ENCODE results near the gene DBP. TPM values are rescaled to one million over a fixed set of nuclear protein-coding genes. Genes with fewer than 3 reads are reported as not detected.
"Not testable (repeated sequence)": the region's sequence is repeated elsewhere in the genome, so short reads cannot be mapped to it uniquely, and the experiment has no call there.

Gene DBP
- total RNA-seq, 2 experiments from 2014 or later = 11.3 to 18.0 TPM

- H3K36me3 Mint-ChIP-seq = peaks cover 4% of the 10 kb centered on the region
These were observed 3.8 kb downstream of the DBP start for GRCh38 chr19:48633148-48634035.

DNA sequence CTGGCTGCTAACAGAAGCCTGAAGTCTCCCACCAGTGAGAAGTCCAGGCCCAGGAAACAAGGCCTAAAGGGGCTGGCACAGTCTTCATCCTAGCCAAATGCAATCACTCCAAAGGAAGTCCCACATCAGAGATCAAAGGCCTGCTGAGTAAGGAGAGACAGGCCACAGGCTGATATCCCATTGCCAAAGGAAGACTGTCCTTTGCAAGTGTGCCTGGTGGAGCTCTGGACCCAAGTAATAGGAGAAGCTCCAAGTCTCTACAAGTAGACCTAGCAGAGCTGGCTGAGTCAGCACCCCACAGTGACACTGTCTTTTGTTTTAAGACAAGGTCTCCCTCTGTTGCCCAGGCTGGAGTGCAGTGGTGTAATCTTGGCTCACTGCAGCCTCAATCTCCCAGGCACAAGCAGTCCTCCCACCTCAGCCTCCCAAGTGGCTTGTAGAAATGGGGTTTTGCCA lies 4.5 kb downstream of the DBP start:
- no peak overlapping the region for H3K27ac Mint-ChIP-seq
- DNase-seq (no peak), ATAC-seq (no peak)
- H3K4me1 Mint-ChIP-seq = peaks cover 33% of the 10 kb centered on the region
- CTCF ChIA-PET = interaction anchor here (1.7 kb wide), 1 partner anchor 9 kb away, joined by 5 read pairs; no protein-coding TSS in a partner anchor
- H3K9me3 Mint-ChIP-seq (ENCODE audit: low read depth) = no peaks in the 10 kb centered on the region
- H3K27me3 Mint-ChIP-seq = no peaks in the 10 kb centered on the region
- H3K36me3 Mint-ChIP-seq = peaks cover 3% of the 10 kb centered on the region
- no peak overlapping the region for H3K4me3 Mint-ChIP-seq

More at GRCh38 chr19:48633148-48634035, 3.8 kb downstream of the DBP start:
- CTCF ChIA-PET = interaction anchor here (0.8 to 1.8 kb wide), 4 partner anchors 9 to 49 kb away, joined by 4 to 6 read pairs (median 5); partner anchors contain the start of genes CA11, RPL18 and SPHK2
- H3K27ac Mint-ChIP-seq = peak overlapping the region; percentile 41
- peaks cover 38% of the 10 kb centered on the region for H3K4me1 Mint-ChIP-seq
- no peaks in the 10 kb centered on the region for H3K27me3 Mint-ChIP-seq
- ATAC-seq (no peak), DNase-seq (no peak)
- peak overlapping the region; percentile 68 for H3K4me3 Mint-ChIP-seq
- H3K9me3 Mint-ChIP-seq (ENCODE audit: low read depth) = no peaks in the 10 kb centered on the region

- ATAC-seq; H3K9me3 Mint-ChIP-seq (ENCODE audit: low read depth); DNase-seq; H3K36me3 Mint-ChIP-seq; H3K27ac Mint-ChIP-seq; H3K4me3 Mint-ChIP-seq; H3K27me3 Mint-ChIP-seq: not testable (repeated sequence)
- H3K4me1 Mint-ChIP-seq = peaks cover 36% of the 10 kb centered on the region
- CTCF ChIA-PET = interaction anchor here (1.7 kb wide), 1 partner anchor 8 kb away, joined by 5 read pairs; no protein-coding TSS in a partner anchor
These were observed 4.9 kb downstream of the DBP start for GRCh38 chr19:48632286-48632685.

GRCh38 chr19:48631225-48631624 lies 6.0 kb downstream of the DBP start:
- CTCF ChIA-PET = no interaction called here
- H3K4me1 Mint-ChIP-seq = peaks cover 42% of the 10 kb centered on the region
- peaks cover 5% of the 10 kb centered on the region for H3K36me3 Mint-ChIP-seq
- H3K4me3 Mint-ChIP-seq = no peak overlapping the region
- H3K9me3 Mint-ChIP-seq (ENCODE audit: low read depth) = no peaks in the 10 kb centered on the region
- peak overlapping the region; percentile 43 for H3K27ac Mint-ChIP-seq
- DNase-seq (no peak), ATAC-seq (no peak)
- H3K27me3 Mint-ChIP-seq = no peaks in the 10 kb centered on the region

DNA sequence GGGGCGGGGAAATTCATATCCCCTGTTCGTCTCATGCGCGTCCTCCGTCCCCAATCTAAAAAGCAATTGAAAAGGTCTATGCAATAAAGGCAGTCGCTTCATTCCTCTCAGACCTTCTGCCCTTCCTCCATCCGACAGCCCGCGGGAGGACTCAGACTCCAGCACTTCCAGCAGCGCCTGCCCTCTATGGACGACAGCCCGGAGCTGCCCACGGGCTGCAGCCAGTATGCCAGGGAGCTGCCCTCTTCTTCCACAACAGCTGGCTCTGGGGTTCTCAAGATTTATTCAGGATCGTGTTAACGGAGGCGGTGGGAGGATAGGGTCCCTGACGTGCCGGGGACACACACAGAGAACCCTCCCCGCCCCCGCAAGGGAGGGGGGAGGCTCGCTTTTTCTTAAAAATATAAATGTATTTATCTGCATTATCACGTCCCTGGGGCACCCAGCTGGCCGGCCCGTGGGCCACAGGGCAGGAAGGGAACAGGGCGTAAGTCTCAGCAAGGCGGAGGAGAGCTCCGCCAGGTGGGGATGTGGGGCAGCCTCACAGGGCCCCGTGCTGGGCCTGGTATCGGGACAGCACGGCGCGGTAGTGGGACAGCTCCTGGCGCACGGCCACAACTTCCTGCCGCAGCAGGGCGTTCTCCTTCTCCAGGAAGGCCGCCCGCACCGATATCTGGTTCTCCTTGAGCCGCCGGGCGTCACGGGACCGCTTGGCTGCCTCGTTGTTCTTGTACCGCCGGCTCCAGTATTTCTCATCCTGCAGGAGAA lies 6.7 kb downstream of the DBP start:
- Mint-ChIP-seq H3K4me3 (no peak overlapping the region), H3K27ac (no peak overlapping the region), H3K27me3 (no peaks in the 10 kb centered on the region), H3K36me3 (peaks cover 5% of the 10 kb centered on the region), H3K9me3 (ENCODE audit: low read depth) (no peaks in the 10 kb centered on the region), H3K4me1 (peaks cover 42% of the 10 kb centered on the region)
- ATAC-seq (no peak), DNase-seq (no peak)
- CTCF ChIA-PET = no interaction called here

GRCh38 chr19:48629599-48630295 lies 7.4 kb downstream of the DBP start:
- CTCF ChIA-PET = interaction anchor here (1.0 kb wide), 1 partner anchor 21 kb away, joined by 3 read pairs; no protein-coding TSS in a partner anchor
- Mint-ChIP-seq H3K4me1 (peaks cover 42% of the 10 kb centered on the region), H3K9me3 (ENCODE audit: low read depth) (no peaks in the 10 kb centered on the region), H3K36me3 (peaks cover 5% of the 10 kb centered on the region), H3K4me3 (no peak overlapping the region), H3K27me3 (no peaks in the 10 kb centered on the region), H3K27ac (no peak overlapping the region)
- DNase-seq = no peak
- ATAC-seq = no peak

DNA sequence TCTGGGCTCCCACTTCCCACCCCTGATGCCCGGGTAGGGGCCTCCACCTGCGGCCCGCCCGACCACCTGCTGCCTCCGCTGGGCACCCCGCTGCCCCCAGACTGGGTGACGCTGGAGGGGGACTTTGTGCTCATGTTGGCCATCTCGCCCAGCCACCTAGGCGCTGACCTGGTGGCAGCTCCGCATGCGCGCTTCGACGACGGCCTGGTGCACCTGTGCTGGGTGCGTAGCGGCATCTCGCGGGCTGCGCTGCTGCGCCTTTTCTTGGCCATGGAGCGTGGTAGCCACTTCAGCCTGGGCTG lies 7.9 kb downstream of the DBP start:
- no peak overlapping the region for H3K4me3 Mint-ChIP-seq
- no peaks in the 10 kb centered on the region for H3K27me3 Mint-ChIP-seq
- H3K4me1 Mint-ChIP-seq = peaks cover 41% of the 10 kb centered on the region
- CTCF ChIA-PET = interaction anchor here (1.0 to 2.4 kb wide), 2 partner anchors 17 to 20 kb away, joined by 3 to 10 read pairs; partner anchors contain the start of gene CA11
- DNase-seq (no peak), ATAC-seq (no peak)
- peaks cover 5% of the 10 kb centered on the region for H3K36me3 Mint-ChIP-seq
- no peak overlapping the region for H3K27ac Mint-ChIP-seq
- no peaks in the 10 kb centered on the region for H3K9me3 Mint-ChIP-seq (ENCODE audit: low read depth)

- CTCF ChIA-PET = interaction anchor here (1.0 to 2.4 kb wide), 4 partner anchors 9 to 20 kb away, joined by 3 to 10 read pairs (median 4); partner anchors contain the start of genes CA11, RPL18 and SPHK2
These were observed 8.5 kb downstream of the DBP start for GRCh38 chr19:48628486-48629296.

GRCh38 chr19:48627865-48628314 lies 9.3 kb downstream of the DBP start:
- DNase-seq = no peak
- peaks cover 43% of the 10 kb centered on the region for H3K4me1 Mint-ChIP-seq
- H3K36me3 Mint-ChIP-seq = peaks cover 12% of the 10 kb centered on the region
- H3K9me3 Mint-ChIP-seq (ENCODE audit: low read depth) = no peaks in the 10 kb centered on the region
- CTCF ChIA-PET = interaction anchor here (1.3 to 2.4 kb wide), 3 partner anchors 9 to 19 kb away, joined by 3 to 10 read pairs (median 4); partner anchors contain the start of genes CA11, RPL18 and SPHK2
- no peak for ATAC-seq
- no peak overlapping the region for H3K4me3 Mint-ChIP-seq
- H3K27me3 Mint-ChIP-seq = no peaks in the 10 kb centered on the region
- H3K27ac Mint-ChIP-seq = peak overlapping the region; percentile 74

More at GRCh38 chr19:48628486-48629296, 8.5 kb downstream of the DBP start:
- Mint-ChIP-seq H3K9me3 (ENCODE audit: low read depth) (no peaks in the 10 kb centered on the region), H3K27me3 (no peaks in the 10 kb centered on the region), H3K36me3 (peaks cover 7% of the 10 kb centered on the region), H3K4me3 (no peak overlapping the region), H3K27ac (no peak overlapping the region), H3K4me1 (peaks cover 40% of the 10 kb centered on the region)
- no peak for DNase-seq
- ATAC-seq = no peak

DNA sequence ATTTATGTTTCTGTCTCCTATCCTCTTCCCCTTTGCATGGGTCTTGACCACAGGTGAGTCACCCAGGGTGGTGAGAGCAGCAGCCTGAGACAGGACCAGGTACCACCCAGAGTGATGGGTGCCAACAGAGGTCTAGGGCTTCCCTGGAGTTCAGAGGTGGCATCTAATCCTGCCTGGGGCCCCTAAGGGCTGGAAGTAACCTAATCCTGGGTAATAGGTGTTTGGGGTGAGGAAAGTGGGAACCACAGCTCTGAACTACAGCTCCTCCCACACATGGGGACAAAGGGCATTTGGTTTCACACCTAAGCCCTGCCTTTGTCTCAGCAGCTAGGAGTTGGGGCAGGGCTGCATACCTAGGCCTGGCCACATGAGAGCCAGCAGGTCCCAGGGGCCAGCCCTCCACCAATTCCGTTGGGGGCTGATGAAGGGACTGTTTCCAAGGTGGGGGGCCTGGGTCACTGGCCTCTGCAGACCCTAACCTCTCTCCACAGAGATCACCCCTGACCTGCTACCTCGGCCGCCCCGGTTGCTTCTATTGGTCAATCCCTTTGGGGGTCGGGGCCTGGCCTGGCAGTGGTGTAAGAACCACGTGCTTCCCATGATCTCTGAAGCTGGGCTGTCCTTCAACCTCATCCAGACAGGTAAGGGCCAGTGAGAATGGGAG lies 9.8 kb downstream of the DBP start:
- Mint-ChIP-seq H3K27ac (peak overlapping the region; percentile 74), H3K4me1 (peaks cover 45% of the 10 kb centered on the region), H3K27me3 (no peaks in the 10 kb centered on the region), H3K36me3 (peaks cover 14% of the 10 kb centered on the region), H3K9me3 (ENCODE audit: low read depth) (no peaks in the 10 kb centered on the region), H3K4me3 (no peak overlapping the region)
- CTCF ChIA-PET = interaction anchor here (1.3 to 2.4 kb wide), 3 partner anchors 8 to 19 kb away, joined by 3 to 10 read pairs (median 4); partner anchors contain the start of genes CA11, RPL18 and SPHK2
- ATAC-seq = no peak
- peak; percentile 72 for DNase-seq

GRCh38 chr19:48625891-48626327 lies 11.3 kb downstream of the DBP start:
- Mint-ChIP-seq H3K9me3 (ENCODE audit: low read depth) (no peaks in the 10 kb centered on the region), H3K27me3 (no peaks in the 10 kb centered on the region), H3K4me3 (no peak overlapping the region), H3K36me3 (peaks cover 22% of the 10 kb centered on the region), H3K27ac (no peak overlapping the region), H3K4me1 (peaks cover 51% of the 10 kb centered on the region)
- ATAC-seq (no peak), DNase-seq (no peak)
- CTCF ChIA-PET = interaction anchor here (0.6 kb wide), 1 partner anchor 56 kb away, joined by 3 read pairs; no protein-coding TSS in a partner anchor
